ENCODE data around the gene CFDP1.

CFDP1 gene

DNA sequence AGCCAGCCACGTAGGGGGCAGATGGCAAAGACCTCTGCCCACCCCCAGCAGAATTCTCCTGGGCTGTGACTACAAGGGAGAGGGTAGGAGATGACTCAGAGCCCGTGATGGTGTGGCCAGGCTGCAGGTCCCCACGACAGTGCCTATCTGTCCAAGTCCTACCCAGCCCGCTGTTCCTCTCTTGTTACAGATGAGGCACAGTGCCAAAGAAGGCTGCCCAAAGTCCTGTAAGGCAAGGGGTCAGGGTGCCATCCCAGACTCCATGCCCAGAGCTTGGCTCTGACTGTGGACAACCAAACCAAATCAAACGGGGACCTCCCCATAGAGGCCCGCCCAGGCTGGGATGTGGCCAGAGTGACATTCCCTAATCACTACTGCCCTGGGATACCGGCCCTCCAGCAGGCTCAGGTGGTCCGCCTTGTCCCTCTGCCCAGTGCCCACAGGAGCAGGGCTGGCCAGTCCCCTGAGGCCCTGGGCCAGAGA lies 169.3 kb downstream of the CFDP1 start:
- Histone ChIP-seq H3K27ac (ENCODE audit: low read length) (no peak overlapping the region), H4K20me1 (ENCODE audit: insufficient read depth, low read length) (peaks cover 7% of the 10 kb centered on the region; the same call in 1 of the 2 replicates), H3K4me3 (ENCODE audit: low read length) (no peak overlapping the region), H3K9ac (ENCODE audit: low read length) (no peak overlapping the region), H3K27me3 (ENCODE audit: low read depth, low read length) (peaks cover 18% of the 10 kb centered on the region), H2AFZ (ENCODE audit: low read depth, low read length) (no peak overlapping the region), H3K9me3 (ENCODE audit: insufficient read depth, low read length) (no peaks in the 10 kb centered on the region), H3K4me2 (ENCODE audit: low read length) (no peak overlapping the region), H3K36me3 (replicated peaks; ENCODE audit: low read depth, low read length) (no peaks in the 10 kb centered on the region), H3K4me1 (ENCODE audit: low read length) (peaks cover 9% of the 10 kb centered on the region; the same call in 1 of the 2 replicates), H3K79me2 (ENCODE audit: low read length) (no peaks in the 10 kb centered on the region)
- TF ChIP-seq, protein P1, sequence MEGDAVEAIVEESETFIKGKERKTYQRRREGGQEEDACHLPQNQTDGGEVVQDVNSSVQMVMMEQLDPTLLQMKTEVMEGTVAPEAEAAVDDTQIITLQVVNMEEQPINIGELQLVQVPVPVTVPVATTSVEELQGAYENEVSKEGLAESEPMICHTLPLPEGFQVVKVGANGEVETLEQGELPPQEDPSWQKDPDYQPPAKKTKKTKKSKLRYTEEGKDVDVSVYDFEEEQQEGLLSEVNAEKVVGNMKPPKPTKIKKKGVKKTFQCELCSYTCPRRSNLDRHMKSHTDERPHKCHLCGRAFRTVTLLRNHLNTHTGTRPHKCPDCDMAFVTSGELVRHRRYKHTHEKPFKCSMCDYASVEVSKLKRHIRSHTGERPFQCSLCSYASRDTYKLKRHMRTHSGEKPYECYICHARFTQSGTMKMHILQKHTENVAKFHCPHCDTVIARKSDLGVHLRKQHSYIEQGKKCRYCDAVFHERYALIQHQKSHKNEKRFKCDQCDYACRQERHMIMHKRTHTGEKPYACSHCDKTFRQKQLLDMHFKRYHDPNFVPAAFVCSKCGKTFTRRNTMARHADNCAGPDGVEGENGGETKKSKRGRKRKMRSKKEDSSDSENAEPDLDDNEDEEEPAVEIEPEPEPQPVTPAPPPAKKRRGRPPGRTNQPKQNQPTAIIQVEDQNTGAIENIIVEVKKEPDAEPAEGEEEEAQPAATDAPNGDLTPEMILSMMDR (IDR thresholded peaks at IDR 0.05; ENCODE audit: low read depth, low read length), result no peak
- no peak for TF ChIP-seq EZH2phosphoT487 (IDR thresholded peaks at IDR 0.05; ENCODE audit: low read depth)

GRCh38 chr16:75263291-75263962 lies 169.9 kb downstream of the CFDP1 start:
- no peak for TF ChIP-seq EZH2phosphoT487 (IDR thresholded peaks at IDR 0.05; ENCODE audit: low read depth)
- TF ChIP-seq, protein P1 (IDR thresholded peaks at IDR 0.05; ENCODE audit: low read depth, low read length), result no peak
- H3K4me2 ChIP-seq (ENCODE audit: low read length), result no peak overlapping the region
- no peak overlapping the region for H3K9ac ChIP-seq (ENCODE audit: low read length)
- no peak overlapping the region for H3K4me3 ChIP-seq (ENCODE audit: low read length)
- H3K27me3 ChIP-seq (ENCODE audit: low read depth, low read length), result peaks cover 23% of the 10 kb centered on the region
- peaks cover 9% of the 10 kb centered on the region; the same call in 1 of the 2 replicates for H3K4me1 ChIP-seq (ENCODE audit: low read length)
- H3K9me3 ChIP-seq (ENCODE audit: insufficient read depth, low read length), result no peaks in the 10 kb centered on the region
- H2AFZ ChIP-seq (ENCODE audit: low read depth, low read length), result no peak overlapping the region
- H3K79me2 ChIP-seq (ENCODE audit: low read length), result no peaks in the 10 kb centered on the region
- no peaks in the 10 kb centered on the region for H3K36me3 ChIP-seq (replicated peaks; ENCODE audit: low read depth, low read length)
- no peak overlapping the region for H3K27ac ChIP-seq (ENCODE audit: low read length)
- H4K20me1 ChIP-seq (ENCODE audit: insufficient read depth, low read length), result peaks cover 13% of the 10 kb centered on the region; the same call in 1 of the 2 replicates

GRCh38 chr16:75262800-75263127 lies 170.5 kb downstream of the CFDP1 start:
- H4K20me1 ChIP-seq (ENCODE audit: insufficient read depth, low read length), result peaks cover 18% of the 10 kb centered on the region; the same call in 1 of the 2 replicates

GRCh38 chr16:75262104-75262799 lies 171.1 kb downstream of the CFDP1 start:
- Histone ChIP-seq H3K4me2 (ENCODE audit: low read length) (no peak overlapping the region), H3K36me3 (replicated peaks; ENCODE audit: low read depth, low read length) (no peaks in the 10 kb centered on the region), H3K27ac (ENCODE audit: low read length) (no peak overlapping the region), H3K9ac (ENCODE audit: low read length) (no peak overlapping the region), H3K27me3 (ENCODE audit: low read depth, low read length) (peaks cover 26% of the 10 kb centered on the region), H3K4me3 (ENCODE audit: low read length) (no peak overlapping the region), H3K9me3 (ENCODE audit: insufficient read depth, low read length) (no peaks in the 10 kb centered on the region), H3K79me2 (ENCODE audit: low read length) (no peaks in the 10 kb centered on the region), H4K20me1 (ENCODE audit: insufficient read depth, low read length) (peaks cover 21% of the 10 kb centered on the region), H2AFZ (ENCODE audit: low read depth, low read length) (no peak overlapping the region), H3K4me1 (ENCODE audit: low read length) (peaks cover 15% of the 10 kb centered on the region; the same call in 1 of the 2 replicates)
- TF ChIP-seq, protein P1 (IDR thresholded peaks at IDR 0.05; ENCODE audit: low read depth, low read length), result no peak
- TF ChIP-seq EZH2phosphoT487 (IDR thresholded peaks at IDR 0.05; ENCODE audit: low read depth), result no peak

More at GRCh38 chr16:75262800-75263127, 170.5 kb downstream of the CFDP1 start:
- no peak overlapping the region for H3K4me2 ChIP-seq (ENCODE audit: low read length)
- H3K9me3 ChIP-seq (ENCODE audit: insufficient read depth, low read length), result no peaks in the 10 kb centered on the region
- H3K9ac ChIP-seq (ENCODE audit: low read length), result no peak overlapping the region
- peaks cover 26% of the 10 kb centered on the region for H3K27me3 ChIP-seq (ENCODE audit: low read depth, low read length)
- no peak overlapping the region for H2AFZ ChIP-seq (ENCODE audit: low read depth, low read length)
- no peak overlapping the region for H3K27ac ChIP-seq (ENCODE audit: low read length)
- no peak overlapping the region for H3K4me3 ChIP-seq (ENCODE audit: low read length)
- H3K36me3 ChIP-seq (replicated peaks; ENCODE audit: low read depth, low read length), result no peaks in the 10 kb centered on the region
- H3K79me2 ChIP-seq (ENCODE audit: low read length), result no peaks in the 10 kb centered on the region
- TF ChIP-seq, protein P1 (IDR thresholded peaks at IDR 0.05; ENCODE audit: low read depth, low read length), result no peak
- TF ChIP-seq EZH2phosphoT487 (IDR thresholded peaks at IDR 0.05; ENCODE audit: low read depth), result no peak
- peaks cover 15% of the 10 kb centered on the region; the same call in 1 of the 2 replicates for H3K4me1 ChIP-seq (ENCODE audit: low read length)

Data from OCI-LY3 (cell line).